ENCODE measurements around the gene PDIA2.
"Not testable (repeated sequence)": the region's sequence is repeated elsewhere in the genome, so short reads cannot be mapped to it uniquely, and the experiment has no call there.

Gene PDIA2, protein sequence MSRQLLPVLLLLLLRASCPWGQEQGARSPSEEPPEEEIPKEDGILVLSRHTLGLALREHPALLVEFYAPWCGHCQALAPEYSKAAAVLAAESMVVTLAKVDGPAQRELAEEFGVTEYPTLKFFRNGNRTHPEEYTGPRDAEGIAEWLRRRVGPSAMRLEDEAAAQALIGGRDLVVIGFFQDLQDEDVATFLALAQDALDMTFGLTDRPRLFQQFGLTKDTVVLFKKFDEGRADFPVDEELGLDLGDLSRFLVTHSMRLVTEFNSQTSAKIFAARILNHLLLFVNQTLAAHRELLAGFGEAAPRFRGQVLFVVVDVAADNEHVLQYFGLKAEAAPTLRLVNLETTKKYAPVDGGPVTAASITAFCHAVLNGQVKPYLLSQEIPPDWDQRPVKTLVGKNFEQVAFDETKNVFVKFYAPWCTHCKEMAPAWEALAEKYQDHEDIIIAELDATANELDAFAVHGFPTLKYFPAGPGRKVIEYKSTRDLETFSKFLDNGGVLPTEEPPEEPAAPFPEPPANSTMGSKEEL

DNA sequence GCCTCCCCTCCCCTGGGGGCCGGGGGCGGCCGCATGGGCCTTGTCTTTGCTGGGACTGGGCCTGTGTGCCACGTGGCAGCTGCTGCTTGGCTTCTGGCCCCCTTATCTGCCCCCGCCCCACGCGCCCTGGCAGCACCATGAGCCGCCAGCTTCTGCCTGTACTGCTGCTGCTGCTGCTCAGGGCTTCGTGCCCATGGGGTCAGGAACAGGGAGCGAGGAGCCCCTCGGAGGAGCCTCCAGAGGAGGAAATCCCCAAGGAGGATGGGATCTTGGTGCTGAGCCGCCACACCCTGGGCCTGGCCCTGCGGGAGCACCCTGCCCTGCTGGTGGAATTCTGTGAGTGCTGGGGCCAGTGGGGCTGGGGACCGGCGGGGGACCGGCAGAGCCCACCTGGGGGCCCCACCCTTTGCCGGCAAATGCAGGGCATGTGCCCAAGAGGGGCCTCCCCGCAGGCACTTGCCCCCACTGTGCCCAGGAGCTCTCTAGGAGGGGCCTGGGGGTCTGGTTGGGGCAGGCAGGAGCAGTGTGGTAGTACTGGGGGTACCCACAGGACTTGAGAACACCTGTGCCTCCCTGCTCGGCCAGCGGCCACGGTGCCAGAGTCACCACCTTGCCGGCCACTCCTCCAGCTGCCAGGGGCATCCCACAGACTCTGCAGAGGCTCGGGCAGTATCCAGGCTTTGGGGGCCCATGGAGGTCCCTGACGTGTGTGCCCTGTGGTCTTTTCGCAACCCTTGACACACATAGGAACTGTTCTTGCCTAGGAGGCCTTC lies at the start of gene PDIA2:
PDIA2 (plus strand) TSS at position 132 of the 773 bp plus-strand sequence; CDS start at position 138, 6 bp downstream.
- peak; percentile 12 for DNase-seq (ENCODE audit: low spot score)

DNA sequence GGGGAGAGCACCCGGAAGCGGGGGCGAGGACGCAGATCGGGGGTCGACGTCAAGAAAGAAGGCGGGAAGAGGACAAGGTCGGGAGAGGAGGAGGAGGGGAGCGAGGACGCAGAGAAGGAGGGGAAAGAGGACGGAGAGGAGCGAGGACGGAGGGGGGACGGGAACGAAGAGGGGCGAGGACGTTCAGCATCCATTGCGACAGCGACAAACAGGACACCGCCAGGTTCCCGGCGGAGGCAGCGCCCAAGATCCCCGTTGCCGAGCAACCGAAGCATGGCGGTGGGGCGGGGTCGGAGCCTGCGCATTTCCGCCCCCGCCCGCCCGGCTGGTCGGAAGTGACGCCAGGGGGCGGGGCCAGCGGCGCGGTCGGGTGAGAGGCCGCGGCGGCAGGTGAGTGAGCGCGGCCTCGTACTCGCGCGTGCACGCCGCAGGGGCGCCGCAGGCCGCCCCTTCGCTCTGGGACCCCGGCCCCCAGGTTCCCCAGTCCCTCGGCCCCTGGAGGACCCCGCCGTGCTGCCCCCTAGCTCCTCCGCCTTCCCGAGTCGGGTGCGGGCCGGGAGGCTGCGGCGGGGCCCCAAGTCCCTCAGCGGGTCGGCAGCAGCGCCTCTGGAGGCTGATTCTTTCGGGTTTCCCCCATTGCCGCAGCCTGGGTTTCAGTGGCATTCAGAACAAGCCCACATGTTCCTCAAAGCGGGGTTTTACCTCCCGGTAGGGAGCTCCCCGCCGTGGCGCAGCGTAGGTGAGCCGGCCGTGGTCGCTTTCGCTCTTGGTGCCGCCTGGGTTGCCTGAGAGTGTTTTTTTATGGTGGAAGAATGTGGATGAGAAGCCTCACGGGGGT lies 48.3 kb upstream of the PDIA2 start, which contains the start of gene FAM234A:
FAM234A (plus strand) TSS at position 354 of the 838 bp plus-strand sequence. CDS start 19,593 bp downstream, outside the sequence.
- DNase-seq (ENCODE audit: low spot score) = peak; percentile 93

DNA sequence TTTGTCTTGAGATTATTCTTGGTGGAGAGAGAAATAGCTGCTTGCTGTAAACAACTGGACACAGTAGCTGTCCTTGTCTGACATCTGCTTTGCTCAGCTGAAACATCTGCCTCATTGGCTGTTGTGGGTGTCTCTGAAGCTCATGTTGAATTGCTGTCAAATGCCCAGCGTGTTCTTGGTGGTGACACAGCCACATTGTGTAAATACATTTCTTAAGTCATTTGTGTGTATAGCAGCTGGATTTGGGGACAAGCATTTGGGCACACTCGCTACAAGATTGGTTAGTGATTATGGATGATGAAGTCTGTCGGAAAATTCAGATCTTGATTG lies 43.1 kb upstream of the PDIA2 start:
- DNase-seq (ENCODE audit: low spot score) = peak; percentile 91

DNA sequence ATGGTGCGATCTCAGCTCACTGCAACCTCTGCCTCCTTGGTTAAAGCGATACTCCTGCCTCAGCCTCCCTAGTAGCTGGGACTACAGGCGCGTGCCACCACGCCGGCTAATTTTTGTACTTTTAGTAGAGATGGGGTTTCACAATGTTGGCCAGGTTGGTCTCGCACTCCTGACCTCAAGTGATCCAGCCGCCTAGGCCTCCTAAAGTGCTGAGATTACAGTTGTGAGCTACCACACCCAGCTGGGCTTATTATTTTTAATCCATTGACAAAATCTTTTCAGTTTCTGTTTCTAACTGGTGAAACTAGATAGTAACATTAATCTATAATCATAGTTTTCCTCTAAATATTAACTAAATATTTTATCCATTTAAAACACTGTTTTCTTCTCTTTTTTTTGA lies 42.4 kb upstream of the PDIA2 start:
- no peak for DNase-seq (ENCODE audit: low spot score)

DNA sequence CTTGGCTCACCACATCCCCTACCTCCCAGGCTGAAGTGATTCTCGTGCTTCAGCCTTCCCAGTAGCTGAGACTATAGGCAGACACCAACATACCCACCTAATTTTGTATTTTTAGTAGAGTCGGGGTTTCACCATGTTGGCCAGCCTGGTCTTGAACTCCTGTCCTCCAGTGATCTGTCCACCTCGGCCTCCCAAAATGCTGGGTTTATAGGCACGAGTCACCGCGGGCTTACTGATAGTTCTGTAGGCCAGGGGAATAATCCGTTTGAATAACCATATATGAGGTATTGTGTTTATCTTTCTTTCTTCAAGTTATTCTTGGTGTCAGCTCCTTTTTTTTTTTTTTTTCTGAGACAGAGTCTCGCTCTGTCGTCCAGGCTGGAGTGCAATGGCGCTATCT lies 40.7 kb upstream of the PDIA2 start:
- no peak for DNase-seq (ENCODE audit: low spot score)

DNA sequence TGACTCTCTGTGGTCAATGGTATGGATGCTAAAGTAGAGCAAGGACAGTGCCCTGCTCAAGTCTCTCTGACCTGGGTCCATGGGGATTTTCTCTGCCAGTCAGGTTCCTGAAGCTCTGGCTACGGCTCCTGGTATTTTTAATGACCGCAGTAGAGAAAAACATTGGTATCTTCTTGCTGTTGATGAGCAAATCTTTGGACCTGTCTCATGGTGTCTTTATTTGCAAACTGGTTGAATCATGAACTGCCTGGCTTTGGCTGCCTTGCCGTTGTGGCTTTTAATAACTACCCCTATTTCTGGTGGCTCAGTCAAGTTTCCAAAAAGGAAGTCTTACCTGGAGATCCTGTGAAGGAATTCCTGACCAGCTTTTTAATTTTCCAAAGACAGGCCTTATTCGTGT lies 39.6 kb upstream of the PDIA2 start:
- DNase-seq (ENCODE audit: low spot score) = no peak

DNA sequence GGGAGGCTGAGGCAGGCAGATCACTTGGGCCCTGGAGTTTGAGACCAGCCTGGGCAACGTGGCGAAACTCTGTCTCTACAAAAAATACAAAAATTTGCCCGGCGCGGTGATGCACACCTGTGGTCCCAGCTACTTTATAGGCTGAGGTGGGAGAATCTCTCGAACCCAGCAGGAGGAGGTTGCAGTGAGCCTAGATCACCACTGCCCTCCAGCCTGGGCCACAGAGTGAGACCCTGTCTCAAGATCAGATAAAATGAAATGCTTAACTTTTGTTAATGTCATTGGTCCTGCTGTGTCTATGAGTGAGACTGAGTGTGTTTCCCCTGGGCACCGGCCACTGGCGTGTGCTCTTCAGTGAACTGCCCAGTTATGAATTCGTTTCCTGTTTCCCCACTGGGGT lies 37.9 kb upstream of the PDIA2 start:
- no peak for DNase-seq (ENCODE audit: low spot score)

DNA sequence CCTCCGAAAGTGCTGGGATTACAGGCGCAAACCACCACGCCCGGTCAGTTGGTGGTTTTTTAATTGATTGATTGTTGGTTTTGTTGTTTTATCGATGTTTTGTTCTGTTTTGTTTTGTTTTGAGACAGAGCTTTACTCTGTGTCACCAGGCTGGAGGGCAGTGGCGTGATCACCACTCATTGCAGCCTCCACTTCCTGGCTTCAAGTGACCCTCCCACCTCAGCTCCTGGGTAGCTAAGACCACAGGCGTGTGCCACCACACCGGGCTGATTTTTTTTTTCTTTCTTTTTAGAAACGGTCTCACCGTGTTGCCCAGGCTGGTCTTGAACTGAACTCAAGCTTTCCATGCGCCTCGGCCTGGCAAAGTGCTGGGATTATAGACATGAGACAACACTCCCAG lies 35.9 kb upstream of the PDIA2 start:
- no peak for DNase-seq (ENCODE audit: low spot score)

DNA sequence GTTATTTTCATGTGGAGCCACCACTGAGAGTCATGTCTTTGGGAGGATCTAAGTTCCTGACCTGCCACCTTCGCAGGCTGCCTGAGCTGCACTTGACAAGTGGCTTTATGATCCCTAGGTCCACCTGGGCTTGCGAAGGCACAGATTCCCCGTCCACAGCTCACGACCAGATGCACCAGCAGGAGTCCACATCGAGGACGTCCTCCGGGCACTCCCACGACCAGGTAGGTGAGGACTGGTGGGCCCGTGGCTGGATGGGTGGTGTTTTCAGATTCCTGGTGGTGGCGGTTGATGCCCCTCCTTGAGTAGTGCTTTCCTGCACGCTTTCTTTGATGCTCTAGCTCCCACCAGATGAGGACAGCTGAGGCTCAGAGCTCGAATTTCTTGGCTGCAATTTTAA lies 33.5 kb upstream of the PDIA2 start:
- DNase-seq (ENCODE audit: low spot score) = no peak

DNA sequence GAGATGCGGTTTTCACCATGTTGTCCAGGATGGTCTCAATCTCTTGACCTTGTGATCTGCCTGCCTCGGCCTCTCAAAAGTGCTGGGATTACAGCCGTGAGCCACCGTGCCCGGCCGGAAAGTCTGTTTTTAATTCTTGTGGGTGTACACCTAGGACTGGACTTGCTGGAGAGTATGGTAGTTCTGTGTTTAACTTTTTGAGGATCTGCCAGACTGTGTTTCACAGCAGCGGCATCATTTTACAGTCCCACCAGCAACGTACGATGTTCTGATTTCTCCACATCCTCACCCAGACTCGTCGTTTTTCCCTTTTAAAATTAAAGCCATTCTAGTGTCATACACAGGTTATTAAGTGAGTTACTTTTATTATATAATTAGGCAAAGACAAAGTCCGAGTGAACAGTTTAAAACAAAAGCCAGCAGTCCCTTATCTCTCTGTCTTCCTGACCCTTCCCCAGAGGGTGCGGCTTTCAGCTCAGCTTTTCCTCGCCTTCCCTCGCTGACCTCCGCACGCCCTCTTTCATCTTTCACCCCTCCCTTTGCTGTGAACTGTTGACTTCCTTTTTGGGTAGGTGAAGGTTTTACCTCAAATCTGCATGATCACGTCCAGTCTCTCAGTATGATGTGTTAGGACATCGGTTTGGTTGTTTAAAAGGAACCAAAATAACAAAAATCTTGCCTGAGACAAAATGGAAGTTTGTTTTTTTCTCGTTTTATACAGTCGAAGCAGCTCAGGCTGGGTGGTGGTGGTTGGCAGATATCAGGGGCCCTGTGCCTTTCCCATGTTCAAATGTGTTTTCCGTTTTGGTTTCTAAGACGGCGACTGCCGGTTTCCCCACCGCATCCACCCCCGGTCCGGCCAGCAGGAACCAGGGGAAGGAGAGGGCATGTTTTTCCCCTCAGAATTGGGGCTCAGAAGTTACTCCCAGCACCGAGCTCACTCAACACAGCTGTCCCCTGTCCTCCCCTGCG lies 30.3 kb upstream of the PDIA2 start:
- no peak for DNase-seq (ENCODE audit: low spot score)

DNA sequence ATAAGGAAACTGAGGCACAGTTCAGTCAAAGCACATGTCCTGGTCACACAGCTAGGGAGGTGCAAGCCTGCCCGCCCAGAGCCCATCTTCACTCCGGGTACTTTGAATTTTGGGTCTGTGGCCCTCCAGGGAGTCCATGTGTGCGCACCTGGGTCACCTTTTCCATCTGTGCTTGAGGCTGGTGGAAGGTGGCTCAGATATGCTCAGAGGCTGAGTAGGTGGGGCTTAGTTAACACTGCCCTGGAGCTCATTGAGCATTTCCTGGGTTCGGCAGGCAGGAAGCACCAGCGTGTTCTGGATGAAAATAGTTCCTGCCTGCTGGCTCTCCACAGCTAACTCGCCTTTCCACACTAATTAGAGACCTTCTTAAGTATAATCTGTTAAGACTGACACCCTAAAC lies 29.1 kb upstream of the PDIA2 start:
- DNase-seq (ENCODE audit: low spot score) = no peak

DNA sequence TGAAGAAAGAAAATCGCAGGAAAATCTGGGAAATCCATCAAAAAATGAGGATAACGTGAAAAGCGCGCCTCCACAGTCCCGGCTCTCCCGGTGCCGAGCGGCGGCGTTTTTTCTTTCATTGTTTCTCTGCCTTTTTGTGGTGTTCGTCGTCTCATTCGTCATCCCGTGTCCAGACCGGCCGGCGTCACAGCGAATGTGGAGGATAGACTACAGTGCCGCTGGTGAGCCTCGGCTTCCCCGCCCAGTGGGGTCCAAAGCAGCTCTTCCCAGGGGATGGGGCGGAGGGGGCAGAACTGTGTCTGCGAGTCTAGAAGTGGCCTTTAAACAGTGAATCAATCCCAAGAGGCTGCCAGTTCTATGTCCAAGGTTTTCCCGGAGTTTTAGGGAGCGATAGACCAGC lies 28.5 kb upstream of the PDIA2 start:
- DNase-seq (ENCODE audit: low spot score) = no peak

DNA sequence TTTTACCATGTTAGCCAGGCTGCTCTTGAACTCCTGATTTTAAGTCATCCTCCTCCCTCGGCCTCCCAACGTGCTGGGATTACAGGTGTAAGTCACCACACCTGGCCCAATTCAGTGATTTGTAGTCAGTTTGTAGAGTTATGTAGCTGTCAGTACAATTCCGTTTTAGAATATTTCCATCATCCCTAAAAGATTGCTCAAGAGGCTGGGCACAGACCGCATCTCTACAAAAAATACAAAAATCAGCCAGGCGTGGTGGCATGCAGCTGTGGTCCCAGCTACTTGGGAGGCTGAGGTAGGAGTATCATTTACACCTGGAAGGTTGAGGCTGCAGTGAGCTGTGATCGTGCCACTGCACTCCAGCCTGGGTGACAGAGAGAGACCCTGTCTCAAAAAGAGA lies 27.8 kb upstream of the PDIA2 start:
- DNase-seq (ENCODE audit: low spot score) = no peak

DNA sequence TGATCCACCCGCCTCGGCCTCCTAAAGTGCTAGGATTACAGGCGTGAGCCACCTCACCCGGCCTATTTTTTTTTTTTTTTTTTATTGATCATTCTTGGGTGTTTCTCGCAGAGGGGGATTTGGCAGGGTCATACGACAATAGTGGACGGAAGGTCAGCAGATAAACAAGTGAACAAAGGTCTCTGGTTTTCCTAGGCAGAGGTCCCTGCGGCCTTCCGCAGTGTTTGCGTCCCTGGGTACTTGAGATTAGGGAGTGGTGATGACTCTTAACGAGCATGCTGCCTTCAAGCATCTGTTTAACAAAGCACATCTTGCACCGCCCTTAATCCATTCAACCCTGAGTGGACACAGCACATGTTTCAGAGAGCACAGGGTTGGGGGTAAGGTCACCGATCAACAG lies 24.9 kb upstream of the PDIA2 start:
- DNase-seq (ENCODE audit: low spot score) = not testable (repeated sequence)

DNA sequence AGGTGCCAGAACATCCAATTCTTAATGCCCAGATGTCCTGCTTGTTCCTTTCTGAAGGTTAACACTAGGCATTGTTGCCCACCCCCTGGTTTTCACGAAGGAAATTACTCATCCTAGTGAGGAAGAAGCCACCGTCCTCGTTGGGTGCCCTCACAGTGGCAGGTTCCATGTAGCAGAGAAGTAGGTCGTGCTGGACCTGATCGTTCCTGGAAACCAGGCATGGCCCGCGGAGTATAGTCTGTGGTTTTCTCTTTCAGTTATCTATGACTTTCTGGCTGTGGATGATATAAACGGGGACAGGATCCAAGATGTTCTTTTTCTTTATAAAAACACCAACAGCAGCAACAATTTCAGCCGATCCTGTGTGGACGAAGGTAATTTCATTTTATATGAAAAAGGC lies 23.7 kb upstream of the PDIA2 start:
- DNase-seq (ENCODE audit: low spot score) = no peak

DNA sequence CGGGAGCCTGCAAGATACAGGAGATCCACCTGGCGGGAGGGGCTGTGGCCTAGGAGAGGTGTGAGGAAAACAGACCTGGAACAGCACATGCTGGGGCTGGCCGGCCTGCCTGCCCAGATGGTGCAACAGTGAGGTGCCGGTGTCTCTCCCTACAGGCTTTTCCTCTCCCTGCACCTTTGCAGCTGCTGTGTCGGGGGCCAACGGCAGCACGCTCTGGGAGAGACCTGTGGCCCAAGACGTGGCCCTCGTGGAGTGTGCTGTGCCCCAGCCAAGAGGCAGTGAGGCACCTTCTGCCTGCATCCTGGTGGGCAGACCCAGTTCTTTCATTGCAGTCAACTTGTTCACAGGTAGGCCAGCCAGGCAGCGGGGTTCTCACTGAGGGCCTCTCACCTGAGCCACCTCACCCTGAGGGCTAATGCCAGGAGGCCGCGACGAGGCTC lies 23.1 kb upstream of the PDIA2 start:
- no peak for DNase-seq (ENCODE audit: low spot score)

DNA sequence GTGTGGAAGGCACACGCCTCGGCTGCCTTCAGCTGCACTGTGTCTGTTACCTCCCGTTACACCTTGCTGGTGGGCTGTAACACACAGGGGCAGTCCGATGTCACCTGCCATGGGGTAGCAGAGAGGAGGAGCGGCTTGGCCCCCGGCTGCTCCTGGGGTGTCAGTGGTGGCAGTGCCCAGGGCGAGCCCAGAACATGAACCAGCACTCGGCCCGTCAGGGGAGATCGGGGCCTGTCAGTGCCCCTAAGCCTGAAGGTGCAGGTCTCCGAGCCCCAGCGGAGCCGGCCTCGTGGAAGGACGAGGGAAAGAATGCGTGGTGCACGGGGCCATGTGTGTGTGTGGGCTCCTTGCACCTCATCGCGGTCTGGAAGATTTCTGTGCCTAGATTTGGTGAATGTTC lies 22.6 kb upstream of the PDIA2 start:
- DNase-seq (ENCODE audit: low spot score) = no peak

DNA sequence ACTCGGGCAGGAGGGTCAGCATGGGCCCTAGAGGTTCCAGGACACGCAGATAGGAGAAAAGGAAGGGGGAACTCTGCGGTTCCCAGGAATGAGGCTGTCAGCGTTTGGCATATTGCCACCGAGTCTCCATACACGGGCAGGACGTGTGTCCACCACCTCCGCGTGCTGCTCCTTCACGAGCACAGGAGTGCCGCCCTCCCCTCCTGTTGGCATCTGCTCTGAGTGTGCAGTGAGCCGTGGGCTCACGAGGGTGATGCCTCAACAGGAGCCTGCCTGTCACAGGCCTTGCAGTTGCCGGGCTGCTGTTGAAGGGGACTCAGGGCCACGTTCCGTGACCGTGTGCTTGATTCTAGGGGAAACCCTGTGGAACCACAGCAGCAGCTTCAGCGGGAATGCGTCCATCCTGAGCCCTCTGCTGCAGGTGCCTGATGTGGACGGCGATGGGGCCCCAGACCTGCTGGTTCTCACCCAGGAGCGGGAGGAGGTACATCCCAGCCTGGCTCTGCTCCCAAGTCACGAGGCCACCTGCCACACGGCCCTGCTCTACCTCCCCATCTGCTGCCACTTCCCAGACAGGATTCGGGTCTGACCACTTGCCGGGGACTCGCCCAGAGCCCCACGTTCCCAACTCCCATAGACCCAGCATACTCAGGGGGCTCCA lies 21.8 kb upstream of the PDIA2 start:
- no peak for DNase-seq (ENCODE audit: low spot score)

DNA sequence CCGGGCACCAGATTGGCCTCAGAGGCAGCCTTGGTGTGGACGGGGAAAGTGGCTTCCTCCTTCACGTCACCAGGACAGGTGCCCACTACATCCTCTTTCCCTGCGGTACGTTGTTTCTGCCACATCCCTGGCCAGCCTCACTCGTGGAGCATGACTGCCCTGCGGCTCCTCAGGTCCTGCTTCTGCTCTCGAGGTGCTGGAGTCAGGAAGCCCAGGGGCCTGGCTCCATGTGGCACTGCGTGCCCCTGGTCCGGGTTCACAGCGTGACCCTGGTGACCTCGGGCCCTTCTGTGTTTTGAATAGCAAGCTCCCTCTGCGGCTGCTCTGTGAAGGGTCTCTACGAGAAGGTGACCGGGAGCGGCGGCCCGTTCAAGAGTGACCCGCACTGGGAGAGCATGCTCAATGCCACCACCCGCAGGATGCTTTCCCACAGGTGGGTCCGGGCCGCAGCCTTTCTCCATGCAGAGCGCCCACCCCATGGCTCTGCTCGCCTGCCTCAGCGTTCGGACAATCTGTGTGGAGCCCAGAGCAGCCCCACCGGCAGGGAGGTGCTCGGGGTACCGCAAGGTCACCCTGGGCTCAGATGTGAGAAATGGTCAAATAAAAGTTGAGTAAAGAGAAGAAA lies 20.7 kb upstream of the PDIA2 start:
- DNase-seq (ENCODE audit: low spot score) = no peak

DNA sequence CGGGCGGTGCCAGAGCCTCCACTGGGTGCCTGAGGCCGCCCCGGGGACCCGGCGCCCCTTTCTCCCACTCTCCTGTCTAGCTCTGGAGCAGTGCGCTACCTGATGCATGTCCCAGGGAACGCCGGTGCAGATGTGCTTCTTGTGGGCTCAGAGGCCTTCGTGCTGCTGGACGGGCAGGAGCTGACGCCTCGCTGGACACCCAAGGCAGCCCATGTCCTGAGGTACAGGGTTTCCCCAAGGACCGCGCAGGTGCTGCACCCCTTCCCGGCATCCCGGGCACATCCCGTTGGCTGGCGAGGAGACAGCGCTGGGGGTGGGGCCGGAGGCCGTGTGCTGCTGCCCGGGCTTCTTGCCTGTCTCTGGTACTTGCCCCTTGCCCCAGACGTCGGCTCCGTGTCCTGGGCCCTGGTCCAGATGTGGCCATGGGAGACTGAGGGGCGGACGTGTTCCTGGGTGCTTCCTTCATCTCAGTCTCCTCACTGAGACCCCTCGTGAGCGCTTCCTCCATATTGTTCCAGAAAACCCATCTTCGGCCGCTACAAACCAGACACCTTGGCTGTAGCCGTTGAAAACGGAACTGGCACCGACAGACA lies 19.7 kb upstream of the PDIA2 start:
- no peak for DNase-seq (ENCODE audit: low spot score)
